ENCODE data around the gene LRRC3B. TPM values are rescaled to one million over a fixed set of nuclear protein-coding genes. Genes with fewer than 3 reads are reported as not detected.

LRRC3B gene
- total and polyA plus RNA-seq, 4 donors = 0.02 to 0.37 TPM; not detected in 2

DNA sequence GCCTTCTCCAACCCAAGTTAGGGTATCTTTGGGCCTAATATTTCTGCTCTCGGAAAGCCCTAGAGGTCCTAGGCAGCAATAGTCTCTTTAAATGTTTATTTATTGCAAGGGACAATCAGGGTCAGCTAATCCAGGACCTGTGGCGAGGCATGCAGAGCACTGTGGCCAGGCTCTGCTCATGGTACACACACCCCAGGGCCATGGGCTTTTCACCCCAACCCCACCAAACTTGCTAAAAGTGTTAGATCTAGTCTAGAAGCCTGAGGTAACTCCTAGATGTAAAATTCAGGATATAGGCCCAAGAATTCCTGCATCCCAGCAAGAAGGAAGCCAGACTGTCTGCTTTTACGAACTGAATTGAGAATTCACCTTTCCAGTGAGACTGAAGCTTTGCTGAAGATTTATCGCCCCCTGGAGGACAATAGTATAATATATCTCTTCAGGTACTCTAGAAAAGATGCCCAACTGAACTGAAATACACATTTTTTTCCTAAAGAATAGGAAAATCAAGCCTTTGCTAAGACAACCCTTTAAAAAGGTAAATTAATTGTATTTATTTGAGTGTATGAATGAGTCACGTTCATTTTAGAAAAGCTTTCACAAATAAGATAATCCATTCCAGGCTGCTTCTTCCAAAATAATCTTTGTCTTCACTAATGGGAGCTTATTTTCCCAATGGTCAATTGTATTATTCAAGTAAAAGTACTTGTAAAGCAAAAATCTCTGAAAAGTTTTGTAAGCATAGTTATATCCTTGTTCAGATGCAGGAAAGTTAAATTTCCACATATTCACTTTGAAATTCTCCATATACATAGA is 89.8 kb downstream of the LRRC3B start:
- TF ChIP-seq, protein P1, sequence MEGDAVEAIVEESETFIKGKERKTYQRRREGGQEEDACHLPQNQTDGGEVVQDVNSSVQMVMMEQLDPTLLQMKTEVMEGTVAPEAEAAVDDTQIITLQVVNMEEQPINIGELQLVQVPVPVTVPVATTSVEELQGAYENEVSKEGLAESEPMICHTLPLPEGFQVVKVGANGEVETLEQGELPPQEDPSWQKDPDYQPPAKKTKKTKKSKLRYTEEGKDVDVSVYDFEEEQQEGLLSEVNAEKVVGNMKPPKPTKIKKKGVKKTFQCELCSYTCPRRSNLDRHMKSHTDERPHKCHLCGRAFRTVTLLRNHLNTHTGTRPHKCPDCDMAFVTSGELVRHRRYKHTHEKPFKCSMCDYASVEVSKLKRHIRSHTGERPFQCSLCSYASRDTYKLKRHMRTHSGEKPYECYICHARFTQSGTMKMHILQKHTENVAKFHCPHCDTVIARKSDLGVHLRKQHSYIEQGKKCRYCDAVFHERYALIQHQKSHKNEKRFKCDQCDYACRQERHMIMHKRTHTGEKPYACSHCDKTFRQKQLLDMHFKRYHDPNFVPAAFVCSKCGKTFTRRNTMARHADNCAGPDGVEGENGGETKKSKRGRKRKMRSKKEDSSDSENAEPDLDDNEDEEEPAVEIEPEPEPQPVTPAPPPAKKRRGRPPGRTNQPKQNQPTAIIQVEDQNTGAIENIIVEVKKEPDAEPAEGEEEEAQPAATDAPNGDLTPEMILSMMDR (IDR thresholded peaks at IDR 0.05; ENCODE audit: control extremely low read depth, extremely low read depth) = peak; percentile 25
- no peak overlapping the region for H3K27ac ChIP-seq (ENCODE audit: low read depth in 1 of 2, low read length in 1 of 2)
- H3K9ac ChIP-seq (ENCODE audit: insufficient read depth in 1 of 2, low read length in 2 of 2) = no peak overlapping the region
- no peaks in the 10 kb centered on the region for H3K27me3 ChIP-seq (ENCODE audit: control insufficient read depth in 3 of 3, insufficient read depth in 3 of 3, low read length in 2 of 3)
- peaks cover 0 to 20% (median 0%) of the 10 kb centered on the region in 5 donors for H3K4me1 ChIP-seq (ENCODE audit: control insufficient read depth in 5 of 5, insufficient read depth in 5 of 5, low read length in 5 of 5)
- H3K9me3 ChIP-seq (ENCODE audit: control insufficient read depth in 4 of 4, insufficient read depth in 3 of 4, low read length in 3 of 4) = peaks cover 0 to 2% (median 0%) of the 10 kb centered on the region in 4 donors
- ATAC-seq (ENCODE audit: insufficient read depth, low FRiP score) (no peak), DNase-seq (peak; percentile 13 to 82 (median 77))
- WGBS, 2 donors = 41 to 42% methylated on average over 5 of the region's 5 CpGs
- no peak overlapping the region for H3K4me3 ChIP-seq
- no peaks in the 10 kb centered on the region for H3K36me3 ChIP-seq (ENCODE audit: control insufficient read depth in 4 of 4, insufficient read depth in 4 of 4, low read length in 4 of 4)

- DNase-seq = no peak
- ATAC-seq (ENCODE audit: insufficient read depth, low FRiP score) = no peak
- 69 to 70% methylated on average over 3 of the region's 3 CpGs for WGBS, 2 donors
These were observed 90.5 kb downstream of the LRRC3B start for GRCh38 chr3:26713091-26713490.

GRCh38 chr3:26714485-26714884 is 91.9 kb downstream of the LRRC3B start:
- Histone ChIP-seq H3K27ac (ENCODE audit: low read depth in 1 of 2, low read length in 1 of 2) (no peak overlapping the region), H3K9ac (ENCODE audit: insufficient read depth in 1 of 2, low read length in 2 of 2) (no peak overlapping the region), H3K9me3 (ENCODE audit: control insufficient read depth in 4 of 4, insufficient read depth in 3 of 4, low read length in 3 of 4) (peaks cover 0 to 2% (median 0%) of the 10 kb centered on the region in 4 donors), H3K4me1 (ENCODE audit: control insufficient read depth in 5 of 5, insufficient read depth in 5 of 5, low read length in 5 of 5) (peaks cover 0 to 20% (median 0%) of the 10 kb centered on the region in 5 donors), H3K4me3 (no peak overlapping the region), H3K27me3 (ENCODE audit: control insufficient read depth in 3 of 3, insufficient read depth in 3 of 3, low read length in 2 of 3) (no peaks in the 10 kb centered on the region), H3K36me3 (ENCODE audit: control insufficient read depth in 4 of 4, insufficient read depth in 4 of 4, low read length in 4 of 4) (no peaks in the 10 kb centered on the region)
- WGBS, 2 donors = 88 to 95% methylated on average over 3 of the region's 3 CpGs
- DNase-seq (no peak), ATAC-seq (ENCODE audit: insufficient read depth, low FRiP score) (no peak)
- TF ChIP-seq, protein P1 (IDR thresholded peaks at IDR 0.05; ENCODE audit: control extremely low read depth, extremely low read depth) = no peak

More at GRCh38 chr3:26713091-26713490, 90.5 kb downstream of the LRRC3B start:
- TF ChIP-seq, protein P1 (IDR thresholded peaks at IDR 0.05; ENCODE audit: control extremely low read depth, extremely low read depth) = no peak
- Histone ChIP-seq H3K27me3 (ENCODE audit: control insufficient read depth in 3 of 3, insufficient read depth in 3 of 3, low read length in 2 of 3) (no peaks in the 10 kb centered on the region), H3K4me3 (no peak overlapping the region), H3K4me1 (ENCODE audit: control insufficient read depth in 5 of 5, insufficient read depth in 5 of 5, low read length in 5 of 5) (peaks cover 0 to 20% (median 0%) of the 10 kb centered on the region in 5 donors), H3K9me3 (ENCODE audit: control insufficient read depth in 4 of 4, insufficient read depth in 3 of 4, low read length in 3 of 4) (peaks cover 0 to 2% (median 0%) of the 10 kb centered on the region in 4 donors), H3K9ac (ENCODE audit: insufficient read depth in 1 of 2, low read length in 2 of 2) (no peak overlapping the region), H3K36me3 (ENCODE audit: control insufficient read depth in 4 of 4, insufficient read depth in 4 of 4, low read length in 4 of 4) (no peaks in the 10 kb centered on the region), H3K27ac (ENCODE audit: low read depth in 1 of 2, low read length in 1 of 2) (no peak overlapping the region)

All from lung (tissue), 12 donors.